Stomach (tissue), 9 donors: ENCODE measurements around the gene FOXD2. TPM values are rescaled to one million over a fixed set of nuclear protein-coding genes. Genes with fewer than 3 reads are reported as not detected.

Source experiments
- DNase-seq, 2 donors: peaks; one replicate each; pipeline versions ENCODE4 v3.0.0 to v3.0.0-alpha.2; 2013 to 2019
- H3K27ac ChIP-seq, 5 donors: fragments of 200-600 bp in 4 of 5; sonication (generic) in 4 of 5; one replicate each; pipeline ENCODE4 v1.5.1; 2013 to 2019; ENCODE audit warnings: mild to moderate bottlenecking in 1 of 5, moderate library complexity in 1 of 5
- H3K27me3 ChIP-seq, 3 donors: fragments of 200-600 bp; sonication (generic); one replicate each; pipeline ENCODE4 v1.5.1; 2017 to 2019; ENCODE audit warnings: mixed run types in 1 of 3
- H3K36me3 ChIP-seq, 4 donors: fragments of 200-600 bp; sonication (generic); 1 replicate in 3 of 4; 2 replicates in 1 of 4; pipeline ENCODE4 v1.5.1; 2016 to 2019
- H3K4me1 ChIP-seq, 4 donors: fragments of 200-600 bp; sonication (generic); one replicate each; pipeline ENCODE4 v1.5.1; 2016 to 2019
- H3K4me3 ChIP-seq, 4 donors: fragments of 200-600 bp; sonication (generic) in 3 of 4; one replicate each; pipeline ENCODE4 v1.5.1; 2016 to 2019; ENCODE audit warnings: mild to moderate bottlenecking in 1 of 4
- H3K9me3 ChIP-seq, 4 donors: fragments of 200-600 bp; sonication (generic); one replicate each; pipeline ENCODE4 v1.5.1; 2016 to 2019
- EP300 ChIP-seq: sonication (generic); formaldehyde crosslinking; IDR thresholded peaks from one replicate; pipeline ENCODE4 v1.6.1; 2017; ENCODE audit warnings: antibody characterized with exemption
- POLR2A ChIP-seq, 4 donors: fragments of 450-650 bp; IDR thresholded peaks; one replicate each; pipeline ENCODE4 v1.6.1; 2016; ENCODE audit warnings: antibody characterized with exemption in 4 of 4, control low read depth in 2 of 4, mild to moderate bottlenecking in 1 of 4, moderate library complexity in 1 of 4
- POLR2AphosphoS5 ChIP-seq, 3 donors: sonication (generic); formaldehyde crosslinking; IDR thresholded peaks; one replicate each; pipeline ENCODE4 v1.6.1; 2016; ENCODE audit warnings: antibody characterized with exemption in 3 of 3
- WGBS, 5 donors: extraction: QIAGEN DNeasy Blood & Tissue Kit in 3 of 5; methylation state at CpG; one replicate each; pipeline versions ENCODE4 v1.1.5 to v1.1.7; 2013 to 2018; 5-methylcytosine and 5-hydroxymethylcytosine counted together
- intact Hi-C: fragments of 100-400 bp; cut with DNase I; formaldehyde crosslinking; loops from one replicate; pipeline ENCODE4 v1.15.1; 2023; ENCODE audit warnings: low total_unique reads
- polyA plus RNA-seq, 3 donors: library from polyadenylated mRNA; stranded (reverse); fragments of 200-250 nt; gene quantifications; one replicate each; pipeline ENCODE4 v1.2.3, GENCODE V29; 2013
- total RNA-seq, 5 donors: library from RNA; depleted of rRNA; stranded (reverse); fragments of >200 nt; gene quantifications; one replicate each; pipeline versions ENCODE4 v1.1.0 to v1.2.3, GENCODE V29; 2014 to 2016
- TF ChIP-seq, protein P1 (sequence below), 7 experiments: fragments of 450-650 bp in 4 of 7; fragments of 200-600 bp in 3 of 7; sonication (generic) in 3 of 7; IDR thresholded peaks; one replicate each; pipeline ENCODE4 v1.5.1; 2016 to 2019; ENCODE audit warnings: antibody characterized with exemption in 7 of 7, control low read depth in 2 of 7, mild to moderate bottlenecking in 1 of 7
- donor health status: healthy with polysubstance abuse.
- donor health status: Bipolar disorder and iron deficiency.
- donor health status: healthy.

FOXD2 gene
- total and polyA plus RNA-seq, 8 donors: under 0.01 to 47.5 (median 0.12) TPM; not detected in 4

DNA sequence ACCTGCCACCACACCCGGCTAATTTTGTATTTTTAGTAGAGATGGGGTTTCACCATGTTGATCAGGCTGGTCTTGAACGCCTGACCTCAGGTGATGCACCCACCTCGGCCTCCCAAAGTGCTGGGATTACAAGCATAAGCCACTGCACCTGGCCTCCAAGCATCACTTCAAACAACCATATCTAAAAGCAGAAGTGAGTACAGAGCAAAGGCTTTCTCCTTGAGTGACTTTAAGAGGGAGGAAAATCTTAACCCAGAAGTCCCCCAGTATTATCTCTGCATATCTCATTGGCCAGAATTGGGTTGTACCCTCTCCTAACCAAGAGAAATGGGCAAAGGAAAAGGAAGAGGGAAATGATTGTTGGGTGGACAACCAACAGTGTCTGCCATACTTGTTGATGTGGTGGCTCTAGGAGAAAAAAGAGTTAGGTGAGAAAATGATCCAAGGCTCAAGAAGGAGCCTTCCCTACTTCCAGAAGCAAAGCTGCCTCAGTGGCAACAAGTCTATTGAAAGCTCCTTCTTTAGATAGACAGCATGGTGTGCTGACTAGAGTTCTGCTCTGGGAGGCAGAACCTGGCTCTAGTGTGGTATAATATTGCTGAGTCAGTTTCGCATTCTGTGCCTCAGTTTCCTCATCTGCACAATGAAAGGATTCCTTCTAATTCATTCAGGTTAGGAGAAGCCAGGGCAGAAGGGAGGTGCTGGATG is 38.6 kb upstream of the FOXD2 start:
- H3K27me3 ChIP-seq: peaks cover 0 to 78% (median 0%) of the 10 kb centered on the region in 3 donors
- 79 to 96% (median 91%) methylated on average over 4 of the region's 4 CpGs for WGBS, 5 donors
- no peak for DNase-seq
- no peak overlapping the region for H3K27ac ChIP-seq
- H3K4me3 ChIP-seq: no peak overlapping the region
- TF ChIP-seq POLR2A (IDR thresholded peaks at IDR 0.05): no peak
- TF ChIP-seq EP300: no peak
- no peak for TF ChIP-seq POLR2AphosphoS5 (IDR thresholded peaks at IDR 0.05)
- TF ChIP-seq, protein P1, sequence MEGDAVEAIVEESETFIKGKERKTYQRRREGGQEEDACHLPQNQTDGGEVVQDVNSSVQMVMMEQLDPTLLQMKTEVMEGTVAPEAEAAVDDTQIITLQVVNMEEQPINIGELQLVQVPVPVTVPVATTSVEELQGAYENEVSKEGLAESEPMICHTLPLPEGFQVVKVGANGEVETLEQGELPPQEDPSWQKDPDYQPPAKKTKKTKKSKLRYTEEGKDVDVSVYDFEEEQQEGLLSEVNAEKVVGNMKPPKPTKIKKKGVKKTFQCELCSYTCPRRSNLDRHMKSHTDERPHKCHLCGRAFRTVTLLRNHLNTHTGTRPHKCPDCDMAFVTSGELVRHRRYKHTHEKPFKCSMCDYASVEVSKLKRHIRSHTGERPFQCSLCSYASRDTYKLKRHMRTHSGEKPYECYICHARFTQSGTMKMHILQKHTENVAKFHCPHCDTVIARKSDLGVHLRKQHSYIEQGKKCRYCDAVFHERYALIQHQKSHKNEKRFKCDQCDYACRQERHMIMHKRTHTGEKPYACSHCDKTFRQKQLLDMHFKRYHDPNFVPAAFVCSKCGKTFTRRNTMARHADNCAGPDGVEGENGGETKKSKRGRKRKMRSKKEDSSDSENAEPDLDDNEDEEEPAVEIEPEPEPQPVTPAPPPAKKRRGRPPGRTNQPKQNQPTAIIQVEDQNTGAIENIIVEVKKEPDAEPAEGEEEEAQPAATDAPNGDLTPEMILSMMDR (IDR thresholded peaks at IDR 0.05): no peak
- intact Hi-C loops: no loop called here
- H3K9me3 ChIP-seq: no peaks in the 10 kb centered on the region
- no peaks in the 10 kb centered on the region for H3K36me3 ChIP-seq
- H3K4me1 ChIP-seq: peaks cover 0 to 11% (median 8%) of the 10 kb centered on the region in 4 donors

DNA sequence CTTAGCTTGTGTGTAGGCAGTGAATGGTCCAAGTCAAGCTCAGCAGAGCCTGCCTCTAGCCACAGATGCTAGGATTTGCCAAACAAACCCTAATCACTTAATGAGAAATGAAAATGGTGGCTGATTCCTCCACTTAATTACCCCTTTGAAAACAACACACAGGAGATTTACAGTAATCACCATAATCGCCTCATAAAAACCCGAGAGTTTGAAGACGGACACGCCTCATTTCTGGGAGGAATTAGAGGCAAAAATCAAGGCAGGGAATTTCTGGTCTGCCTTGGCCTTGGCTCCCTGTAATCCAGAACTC is 38.0 kb upstream of the FOXD2 start:
- no peak for DNase-seq
- Histone ChIP-seq H3K27me3 (peaks cover 0 to 78% (median 0%) of the 10 kb centered on the region in 3 donors), H3K9me3 (no peaks in the 10 kb centered on the region), H3K4me3 (no peak overlapping the region), H3K4me1 (peaks cover 0 to 11% (median 8%) of the 10 kb centered on the region in 4 donors), H3K27ac (no peak overlapping the region), H3K36me3 (no peaks in the 10 kb centered on the region)
- TF ChIP-seq EP300 (no peak), POLR2A (IDR thresholded peaks at IDR 0.05) (no peak), POLR2AphosphoS5 (IDR thresholded peaks at IDR 0.05) (no peak)
- TF ChIP-seq, protein P1 (IDR thresholded peaks at IDR 0.05): no peak
- 91 to 94% (median 91%) methylated on average over 4 of the region's 4 CpGs for WGBS, 5 donors
- intact Hi-C loops: no loop called here

DNA sequence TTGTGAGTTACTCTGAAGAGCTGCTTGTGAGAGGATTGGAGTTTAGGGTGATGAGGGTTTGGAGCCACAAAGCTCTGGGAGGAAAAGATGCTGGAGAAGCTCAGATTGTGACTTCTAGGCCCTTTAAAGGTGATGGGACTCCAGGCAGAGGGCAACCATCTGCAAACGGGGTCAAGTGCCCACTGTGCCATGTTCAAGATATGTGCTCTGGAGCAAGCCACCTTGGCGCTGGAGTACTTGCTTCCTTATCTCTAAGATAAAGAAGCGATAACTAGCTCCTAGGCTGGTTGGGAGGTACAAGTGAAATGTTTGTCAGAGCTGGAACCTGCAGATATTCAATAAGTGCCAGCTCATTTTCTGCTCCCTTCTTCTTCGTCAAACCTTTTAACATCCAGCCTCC is 36.1 kb upstream of the FOXD2 start:
- Histone ChIP-seq H3K4me1 (peaks cover 0 to 11% (median 8%) of the 10 kb centered on the region in 4 donors), H3K27me3 (peaks cover 0 to 81% (median 3%) of the 10 kb centered on the region in 3 donors), H3K4me3 (no peak overlapping the region), H3K36me3 (no peaks in the 10 kb centered on the region), H3K9me3 (no peaks in the 10 kb centered on the region), H3K27ac (no peak overlapping the region)
- TF ChIP-seq POLR2A (IDR thresholded peaks at IDR 0.05): no peak
- TF ChIP-seq EP300: no peak
- WGBS, 5 donors: 23 to 68% (median 49%) methylated on average over 4 of the region's 4 CpGs
- peak in 1 of 2 donors; percentile 29 for DNase-seq
- intact Hi-C loops: no loop called here

DNA sequence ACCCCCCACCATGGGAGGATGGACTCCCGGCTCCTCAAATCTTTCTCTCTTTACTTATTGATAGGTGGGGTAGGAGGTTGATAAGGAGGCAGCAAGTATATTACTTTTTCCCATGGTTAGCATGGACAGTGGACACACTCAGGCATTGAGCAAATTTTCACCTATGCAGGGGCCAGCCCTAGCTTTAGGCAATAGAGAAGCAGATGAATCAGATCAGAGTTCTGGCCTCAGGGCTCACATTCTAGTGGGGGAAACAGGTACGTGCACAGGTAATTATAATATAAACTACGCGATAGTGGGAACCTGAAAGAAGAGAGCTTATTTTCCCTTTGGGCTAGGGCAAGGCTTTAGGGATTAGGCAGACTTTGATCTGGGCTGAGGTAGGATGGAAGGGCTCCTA is 35.3 kb upstream of the FOXD2 start:
- Histone ChIP-seq H3K4me1 (peaks cover 0 to 11% (median 8%) of the 10 kb centered on the region in 4 donors), H3K9me3 (no peaks in the 10 kb centered on the region), H3K27me3 (peaks cover 0 to 73% (median 3%) of the 10 kb centered on the region in 3 donors), H3K4me3 (no peak overlapping the region), H3K36me3 (no peaks in the 10 kb centered on the region), H3K27ac (no peak overlapping the region)
- no peak for DNase-seq
- TF ChIP-seq EP300: no peak
- no peak for TF ChIP-seq POLR2AphosphoS5 (IDR thresholded peaks at IDR 0.05)
- TF ChIP-seq POLR2A (IDR thresholded peaks at IDR 0.05): no peak
- intact Hi-C loops: no loop called here
- 68 to 74% (median 73%) methylated on average over 4 of the region's 4 CpGs for WGBS, 5 donors

DNA sequence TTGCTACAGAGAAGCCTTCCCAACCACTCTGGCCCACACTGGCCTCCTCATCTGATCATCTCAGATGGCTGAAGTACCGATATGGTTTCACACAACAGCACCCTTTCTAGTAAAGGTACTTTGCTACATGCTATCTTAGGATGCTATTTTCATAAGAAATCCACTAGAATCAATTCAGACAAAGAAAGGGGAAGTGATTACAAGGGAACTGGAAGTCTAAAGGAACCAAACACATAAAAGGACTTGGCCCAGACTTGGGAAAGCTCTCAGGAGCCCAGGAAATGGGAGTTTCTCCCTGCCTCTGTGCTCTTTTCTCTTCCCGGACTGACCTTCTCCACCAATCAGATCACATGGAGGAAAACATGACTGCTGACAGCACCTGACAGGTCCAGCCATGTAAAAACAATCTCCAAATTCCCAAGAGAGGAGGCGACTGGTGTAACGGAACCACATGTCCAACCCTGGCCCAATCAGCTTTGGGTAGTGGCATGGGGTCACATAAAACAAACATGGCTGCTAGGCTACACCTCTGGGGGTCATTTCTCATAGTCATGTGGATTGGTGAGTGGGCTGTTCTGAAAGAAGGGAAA is 34.4 kb upstream of the FOXD2 start:
- intact Hi-C loops: no loop called here

More for the DNA sequence above, 34.4 kb upstream of the FOXD2 start:
- WGBS, 5 donors: 75 to 95% (median 85%) methylated on average over 4 of the region's 4 CpGs
- H3K27ac ChIP-seq: no peak overlapping the region
- no peak for TF ChIP-seq POLR2AphosphoS5 (IDR thresholded peaks at IDR 0.05)
- TF ChIP-seq, protein P1 (IDR thresholded peaks at IDR 0.05): no peak
- TF ChIP-seq EP300: no peak
- TF ChIP-seq POLR2A (IDR thresholded peaks at IDR 0.05): no peak
- peaks cover 0 to 11% (median 8%) of the 10 kb centered on the region in 4 donors for H3K4me1 ChIP-seq
- no peaks in the 10 kb centered on the region for H3K36me3 ChIP-seq
- H3K27me3 ChIP-seq: peaks cover 0 to 68% (median 3%) of the 10 kb centered on the region in 3 donors
- no peaks in the 10 kb centered on the region for H3K9me3 ChIP-seq
- DNase-seq: no peak
- no peak overlapping the region for H3K4me3 ChIP-seq
